ENCODE results near the gene TEC.

The TEC gene

GRCh38 chr4:48122756-48123155 lies 146.9 kb downstream of the TEC start:
- no peak for DNase-seq (ENCODE audit: extremely low read depth, low read depth)
- H3K4me3 ChIP-seq (replicated peaks; ENCODE audit: low read depth, low read length): no peak overlapping the region
- no peak for TF ChIP-seq CTCF (IDR thresholded peaks at IDR 0.05; ENCODE audit: low read depth, low read length, missing control alignments)

GRCh38 chr4:48121180-48121579 lies 148.5 kb downstream of the TEC start:
- no peak for TF ChIP-seq CTCF (IDR thresholded peaks at IDR 0.05; ENCODE audit: low read depth, low read length, missing control alignments)
- DNase-seq (ENCODE audit: extremely low read depth, low read depth): no peak
- no peak overlapping the region for H3K4me3 ChIP-seq (replicated peaks; ENCODE audit: low read depth, low read length)

- no peak for TF ChIP-seq CTCF (IDR thresholded peaks at IDR 0.05; ENCODE audit: low read depth, low read length, missing control alignments)
- H3K4me3 ChIP-seq (replicated peaks; ENCODE audit: low read depth, low read length): no peak overlapping the region
- DNase-seq (ENCODE audit: extremely low read depth, low read depth): no peak
These were observed 149.5 kb downstream of the TEC start for GRCh38 chr4:48120132-48120531.

GRCh38 chr4:48119646-48120045 lies 150.0 kb downstream of the TEC start:
- DNase-seq (ENCODE audit: extremely low read depth, low read depth): no peak
- no peak overlapping the region for H3K4me3 ChIP-seq (replicated peaks; ENCODE audit: low read depth, low read length)
- TF ChIP-seq CTCF (IDR thresholded peaks at IDR 0.05; ENCODE audit: low read depth, low read length, missing control alignments): no peak

- no peak for TF ChIP-seq CTCF (IDR thresholded peaks at IDR 0.05; ENCODE audit: low read depth, low read length, missing control alignments)
- no peak overlapping the region for H3K4me3 ChIP-seq (replicated peaks; ENCODE audit: low read depth, low read length)
- DNase-seq (ENCODE audit: extremely low read depth, low read depth): no peak
These were observed 151.6 kb downstream of the TEC start for GRCh38 chr4:48118081-48118480.

- TF ChIP-seq CTCF (IDR thresholded peaks at IDR 0.05; ENCODE audit: low read depth, low read length, missing control alignments): no peak
- H3K4me3 ChIP-seq (replicated peaks; ENCODE audit: low read depth, low read length): no peak overlapping the region
- DNase-seq (ENCODE audit: extremely low read depth, low read depth): no peak
These were observed 153.1 kb downstream of the TEC start for GRCh38 chr4:48116582-48116981.

GRCh38 chr4:48114412-48114811 lies 155.2 kb downstream of the TEC start:
- no peak for DNase-seq (ENCODE audit: extremely low read depth, low read depth)
- no peak overlapping the region for H3K4me3 ChIP-seq (replicated peaks; ENCODE audit: low read depth, low read length)
- TF ChIP-seq CTCF (IDR thresholded peaks at IDR 0.05; ENCODE audit: low read depth, low read length, missing control alignments): no peak
